PC-9 (cell line): ENCODE data around the gene ZRANB1.

Source experiments
- EZH2 ChIP-seq: fragments of 200-600 bp; sonication (generic); IDR thresholded peaks from 2 replicates; pipeline ENCODE4 v1.8.0; 2017; ENCODE audit warnings: antibody characterized with exemption, low read depth
- TF ChIP-seq, protein P1 (sequence below): fragments of 200-600 bp; sonication (generic); conservative IDR thresholded peaks from 2 replicates; pipeline ENCODE4 v1.6.1; 2017; ENCODE audit warnings: mixed run types, antibody characterized with exemption, mild to moderate bottlenecking, moderate library complexity

DNA sequence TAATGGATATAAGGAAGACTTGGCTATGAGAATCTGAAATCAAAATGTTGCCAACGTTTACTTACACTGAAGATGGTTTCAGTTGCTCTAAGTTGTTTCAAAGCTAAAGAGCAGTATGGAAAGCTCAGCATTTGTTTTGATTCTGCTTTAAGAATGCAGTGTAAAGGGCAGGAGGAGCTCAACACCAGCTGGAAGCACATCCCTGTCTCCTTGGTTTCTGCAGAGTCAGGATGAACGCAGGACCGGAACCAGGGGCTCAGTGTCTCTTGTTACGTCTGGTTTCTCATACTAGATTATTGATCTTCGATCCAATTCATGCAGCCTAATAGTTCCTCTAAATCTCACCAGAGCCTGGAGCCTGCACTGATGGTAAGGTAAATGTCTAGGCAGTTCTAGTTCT is 24.1 kb downstream of the ZRANB1 start:
- TF ChIP-seq, protein P1, sequence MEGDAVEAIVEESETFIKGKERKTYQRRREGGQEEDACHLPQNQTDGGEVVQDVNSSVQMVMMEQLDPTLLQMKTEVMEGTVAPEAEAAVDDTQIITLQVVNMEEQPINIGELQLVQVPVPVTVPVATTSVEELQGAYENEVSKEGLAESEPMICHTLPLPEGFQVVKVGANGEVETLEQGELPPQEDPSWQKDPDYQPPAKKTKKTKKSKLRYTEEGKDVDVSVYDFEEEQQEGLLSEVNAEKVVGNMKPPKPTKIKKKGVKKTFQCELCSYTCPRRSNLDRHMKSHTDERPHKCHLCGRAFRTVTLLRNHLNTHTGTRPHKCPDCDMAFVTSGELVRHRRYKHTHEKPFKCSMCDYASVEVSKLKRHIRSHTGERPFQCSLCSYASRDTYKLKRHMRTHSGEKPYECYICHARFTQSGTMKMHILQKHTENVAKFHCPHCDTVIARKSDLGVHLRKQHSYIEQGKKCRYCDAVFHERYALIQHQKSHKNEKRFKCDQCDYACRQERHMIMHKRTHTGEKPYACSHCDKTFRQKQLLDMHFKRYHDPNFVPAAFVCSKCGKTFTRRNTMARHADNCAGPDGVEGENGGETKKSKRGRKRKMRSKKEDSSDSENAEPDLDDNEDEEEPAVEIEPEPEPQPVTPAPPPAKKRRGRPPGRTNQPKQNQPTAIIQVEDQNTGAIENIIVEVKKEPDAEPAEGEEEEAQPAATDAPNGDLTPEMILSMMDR = no peak
- no peak for TF ChIP-seq EZH2
